LNCaP clone FGC (cell line): ENCODE results near the gene SRSF5.

Experiments
- DNase-seq: peaks from one replicate; pipeline ENCODE4 v3.0.0-alpha.2; 2011; ENCODE audit warnings: low read depth
- H3K4me3 ChIP-seq: 2 replicates; pipeline ENCODE4 v1.5.1; 2011; ENCODE audit warnings: mild to moderate bottlenecking, low read depth, low read length, control low read depth
- CTCF ChIP-seq: IDR thresholded peaks from 2 replicates; pipeline ENCODE4 v1.5.1; 2012; ENCODE audit warnings: mild to moderate bottlenecking; ENCODE audit not compliant: control insufficient read depth, insufficient read depth; ENCODE audit errors: extremely low read depth

The SRSF5 gene

DNA sequence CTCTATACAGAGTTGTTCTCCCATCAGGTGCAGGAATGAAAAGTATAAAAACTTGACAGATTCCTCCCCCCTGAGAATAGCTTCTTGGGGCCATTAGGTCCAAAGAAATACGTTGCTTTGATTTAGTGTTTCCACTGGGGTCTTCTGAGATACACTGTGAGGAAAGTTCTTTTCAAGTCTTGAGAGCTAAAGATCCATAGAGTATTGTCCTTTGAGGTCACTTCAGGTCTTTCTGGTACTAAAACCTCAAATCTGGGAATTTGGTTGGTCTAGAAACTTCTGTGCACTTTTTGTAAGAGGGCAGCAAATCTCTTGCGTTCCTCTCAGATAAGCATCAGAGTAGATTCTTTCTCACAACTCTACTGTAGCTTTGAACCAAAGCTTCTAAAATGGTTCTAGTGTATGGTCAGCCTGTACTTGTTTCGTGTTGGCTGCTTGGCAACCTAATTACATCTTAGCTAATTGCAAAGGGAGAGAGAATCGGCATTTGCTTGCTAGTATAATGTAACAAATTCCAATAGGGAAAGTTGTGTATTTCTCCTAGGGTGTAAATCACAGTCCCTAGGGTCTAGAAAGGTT lies 10.0 kb downstream of the SRSF5 start:
- DNase-seq, result no peak
- H3K4me3 ChIP-seq, result no peak overlapping the region
- no peak for TF ChIP-seq CTCF

GRCh38 chr14:69779088-69779487 lies 12.1 kb downstream of the SRSF5 start:
- TF ChIP-seq CTCF, result no peak
- H3K4me3 ChIP-seq, result no peak overlapping the region
- DNase-seq, result no peak

GRCh38 chr14:69780092-69780491 lies 13.2 kb downstream of the SRSF5 start:
- no peak for TF ChIP-seq CTCF
- H3K4me3 ChIP-seq, result no peak overlapping the region
- DNase-seq, result no peak

DNA sequence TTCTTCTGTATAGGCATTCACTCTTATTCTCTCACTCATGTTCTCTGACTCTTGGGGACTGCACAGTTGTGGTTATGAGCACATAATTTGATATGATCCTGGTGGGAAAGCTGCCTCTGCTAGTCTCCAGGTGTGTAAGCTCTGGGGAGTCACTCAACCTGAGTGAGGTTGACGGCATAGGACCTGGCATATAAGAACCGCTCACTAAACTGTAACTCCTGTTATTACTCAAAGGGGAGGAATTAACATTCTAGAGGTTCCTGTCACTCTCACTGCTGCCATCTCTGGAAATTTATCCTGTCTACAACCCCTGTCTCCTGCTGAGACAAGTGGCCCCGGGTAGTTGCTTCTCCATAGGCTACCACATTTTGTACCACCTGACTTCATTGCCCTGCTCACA lies 14.0 kb downstream of the SRSF5 start:
- no peak for TF ChIP-seq CTCF
- H3K4me3 ChIP-seq, result no peak overlapping the region
- no peak for DNase-seq

GRCh38 chr14:69784942-69785341 lies 18.0 kb downstream of the SRSF5 start:
- no peak overlapping the region for H3K4me3 ChIP-seq
- no peak for DNase-seq
- TF ChIP-seq CTCF, result no peak

DNA sequence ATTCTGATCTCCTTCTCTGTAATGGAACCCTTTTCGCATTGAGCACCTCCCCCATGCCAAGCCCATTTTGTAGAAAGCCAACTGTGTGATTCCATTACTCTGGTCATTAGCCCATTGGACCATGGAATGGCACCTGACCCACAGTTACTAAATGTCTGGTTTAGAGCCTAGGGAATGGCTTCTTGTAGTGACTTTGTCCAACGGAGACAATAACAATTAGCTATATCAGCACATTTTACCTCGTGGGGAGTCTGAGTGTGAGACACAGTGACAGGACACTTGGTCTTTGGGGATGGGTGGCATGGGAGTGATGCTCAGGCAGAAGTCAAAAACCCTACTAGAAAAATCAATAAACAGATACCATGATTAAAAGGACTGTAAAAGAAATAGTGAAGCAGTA lies 19.7 kb downstream of the SRSF5 start:
- no peak for DNase-seq
- no peak overlapping the region for H3K4me3 ChIP-seq
- no peak for TF ChIP-seq CTCF

- no peak for TF ChIP-seq CTCF
- H3K4me3 ChIP-seq, result no peak overlapping the region
- DNase-seq, result no peak
These were observed 22.2 kb downstream of the SRSF5 start for GRCh38 chr14:69789118-69789640.
